Effector memory CD8-positive, alpha-beta T cell (primary cell): ENCODE measurements around the gene TRAPPC3.
A peak's percentile ranks its signal among the peaks of the same experiment; 100 is the strongest.
"Not testable (repeated sequence)": the region's sequence is repeated elsewhere in the genome, so short reads cannot be mapped to it uniquely, and the experiment has no call there.

ENCODE experiments used
- ATAC-seq: fragments of 150-1000 bp; cut with Tn5 transposase; replicated peaks from 2 replicates; pipeline ENCODE4 v1.10.0; 2021; ENCODE audit warnings: mild to moderate bottlenecking, moderate library complexity
- DNase-seq, 3 experiments: peaks; one replicate each; pipeline ENCODE4 v3.0.0; 2021
- H3K27ac Mint-ChIP-seq, 2 donors: one replicate each; pipeline ENCODE4 v1.8.0; 2022; ENCODE audit warnings: mild to moderate bottlenecking in 2 of 2, mixed read lengths in 2 of 2, moderate library complexity in 2 of 2
- H3K27me3 Mint-ChIP-seq, 2 donors: one replicate each; pipeline ENCODE4 v1.8.0; 2022; ENCODE audit warnings: mixed read lengths in 2 of 2
- H3K36me3 Mint-ChIP-seq: one replicate; pipeline ENCODE4 v1.8.0; 2022; ENCODE audit warnings: mild to moderate bottlenecking, moderate library complexity, mixed read lengths; ENCODE audit not compliant: insufficient read depth
- H3K4me1 Mint-ChIP-seq, 2 donors: one replicate each; pipeline ENCODE4 v1.8.0; 2022; ENCODE audit warnings: low read depth in 2 of 2, mixed read lengths in 2 of 2
- H3K4me3 Mint-ChIP-seq, 2 donors: one replicate each; pipeline ENCODE4 v1.8.0; 2022; ENCODE audit warnings: mild to moderate bottlenecking in 2 of 2, mixed read lengths in 2 of 2, moderate library complexity in 2 of 2
- H3K9me3 Mint-ChIP-seq, 2 donors: one replicate each; pipeline ENCODE4 v1.8.0; 2022; ENCODE audit warnings: mixed read lengths in 2 of 2
- total RNA-seq, 9 experiments: gene quantifications; one replicate each; lab custom pipeline; 2026; lab: John Stamatoyannopoulos, UW

The TRAPPC3 gene
- total RNA-seq: 20.8 to 63.9 (median 52.3) reads per million in 9 experiments

DNA sequence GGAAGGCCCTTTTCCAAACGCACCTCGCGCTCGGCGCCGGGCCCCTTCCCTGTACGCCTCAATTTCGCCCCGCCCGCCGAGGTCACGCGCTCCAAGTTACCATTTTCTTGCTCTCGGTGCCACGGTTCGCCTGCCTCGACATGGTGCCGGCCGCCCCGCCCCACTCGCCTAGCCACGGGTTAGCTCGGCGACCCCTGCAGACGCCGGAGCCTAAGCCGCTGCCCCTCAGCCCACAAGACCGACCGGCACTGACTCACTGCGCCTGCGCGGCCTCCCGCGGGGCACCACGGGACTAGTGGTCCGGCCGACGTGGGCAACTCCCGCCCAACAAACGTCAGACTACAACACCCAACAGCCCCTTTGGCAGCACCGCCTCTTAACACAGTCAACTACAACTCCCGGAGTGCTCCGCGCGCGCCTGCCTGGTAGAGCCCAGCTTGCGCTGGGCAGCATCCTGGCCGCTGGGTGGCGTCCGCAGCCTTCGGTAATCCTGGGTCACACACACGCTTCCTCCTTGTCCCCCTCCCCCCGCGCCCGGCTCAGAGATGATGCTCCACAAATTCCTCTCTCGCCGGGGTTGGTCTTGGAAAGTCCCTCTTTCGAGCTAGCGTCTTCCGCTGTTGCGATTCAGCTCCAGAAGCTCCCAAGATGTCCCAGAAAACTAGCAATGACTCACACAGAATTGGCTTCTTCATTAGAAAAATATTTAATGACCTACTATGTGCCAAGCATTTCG lies at the start of gene TRAPPC3:
TSS of gene TRAPPC3 (minus strand) at position 250 of the 736 bp plus-strand sequence. CDS start at position 142, 108 bp downstream.
- Mint-ChIP-seq H3K4me1 (peaks cover 38 to 45% of the 10 kb centered on the region in 2 donors), H3K27ac (peak within 1 kb of the TSS; percentile 97 to 98), H3K27me3 (no peaks in the 10 kb centered on the region), H3K36me3 (peaks cover 14% of the 10 kb centered on the region), H3K9me3 (no peaks in the 10 kb centered on the region), H3K4me3 (peak within 1 kb of the TSS; percentile 96 to 98)
- peak; percentile 98 to 99 (median 98) for DNase-seq
- peak; percentile 88 for ATAC-seq

- ATAC-seq: no peak
- H3K36me3 Mint-ChIP-seq: no peaks in the 10 kb centered on the region
- H3K4me1 Mint-ChIP-seq: no peaks in the 10 kb centered on the region
- no peak overlapping the region for H3K4me3 Mint-ChIP-seq
- peaks cover 9 to 13% of the 10 kb centered on the region in 2 donors for H3K27me3 Mint-ChIP-seq
- no peak overlapping the region for H3K27ac Mint-ChIP-seq
- DNase-seq: no peak
- no peaks in the 10 kb centered on the region for H3K9me3 Mint-ChIP-seq
Measured at GRCh38 chr1:36198641-36199040, 49.4 kb upstream of the TRAPPC3 start.

GRCh38 chr1:36196805-36197204 lies 47.5 kb upstream of the TRAPPC3 start:
- not testable (repeated sequence) for H3K27ac Mint-ChIP-seq

DNA sequence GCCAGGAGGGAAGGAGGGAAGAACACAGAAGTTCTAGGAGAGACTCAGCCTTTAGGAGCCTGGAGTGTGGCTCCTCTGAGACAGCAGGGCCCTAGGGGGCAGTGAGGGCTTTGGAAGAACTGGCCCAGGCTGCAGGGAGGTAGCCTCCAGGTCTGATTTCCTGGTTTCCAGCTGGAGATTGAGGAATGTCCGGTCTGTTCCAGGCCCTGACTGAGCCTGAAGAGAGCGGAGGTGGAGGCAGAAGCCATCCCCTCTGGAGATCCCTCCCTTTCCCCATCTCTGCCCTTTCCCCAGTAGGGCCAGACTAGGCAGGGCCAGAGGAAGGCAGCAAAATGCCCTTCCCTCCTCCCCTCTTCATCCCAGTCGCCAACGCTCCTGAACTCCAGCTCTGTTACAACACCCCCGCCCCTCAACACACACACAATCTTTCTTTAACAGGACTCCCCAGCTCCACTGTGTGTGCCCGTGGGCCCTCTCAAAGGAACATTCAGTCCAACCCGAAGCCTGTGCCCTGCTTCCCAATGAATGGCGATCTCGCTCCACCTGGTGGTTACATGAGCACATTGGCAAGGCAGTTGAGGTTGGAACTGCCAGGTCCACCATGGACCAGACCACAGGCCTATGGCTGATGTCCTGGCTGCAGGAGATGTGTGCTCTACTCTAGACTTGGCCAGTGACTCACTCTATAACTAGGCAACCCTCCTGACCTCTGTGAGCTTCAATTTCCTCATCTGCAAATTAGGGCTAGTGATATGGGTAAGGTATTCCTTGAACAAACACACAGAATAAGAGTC lies 38.7 kb upstream of the TRAPPC3 start:
- Mint-ChIP-seq H3K9me3 (no peaks in the 10 kb centered on the region), H3K4me3 (no peak overlapping the region), H3K27ac (peak overlapping the region; percentile 61 to 71), H3K27me3 (no peaks in the 10 kb centered on the region), H3K36me3 (peaks cover 7% of the 10 kb centered on the region), H3K4me1 (peaks cover 5 to 16% of the 10 kb centered on the region in 2 donors)
- DNase-seq: peak; percentile 77 to 81 (median 80)
- ATAC-seq: peak; percentile 99

More at GRCh38 chr1:36196805-36197204, 47.5 kb upstream of the TRAPPC3 start:
- H3K9me3 Mint-ChIP-seq, H3K36me3 Mint-ChIP-seq, ATAC-seq, DNase-seq, H3K4me1 Mint-ChIP-seq, H3K4me3 Mint-ChIP-seq: not testable (repeated sequence)
- peaks cover 9 to 13% of the 10 kb centered on the region in 2 donors for H3K27me3 Mint-ChIP-seq

DNA sequence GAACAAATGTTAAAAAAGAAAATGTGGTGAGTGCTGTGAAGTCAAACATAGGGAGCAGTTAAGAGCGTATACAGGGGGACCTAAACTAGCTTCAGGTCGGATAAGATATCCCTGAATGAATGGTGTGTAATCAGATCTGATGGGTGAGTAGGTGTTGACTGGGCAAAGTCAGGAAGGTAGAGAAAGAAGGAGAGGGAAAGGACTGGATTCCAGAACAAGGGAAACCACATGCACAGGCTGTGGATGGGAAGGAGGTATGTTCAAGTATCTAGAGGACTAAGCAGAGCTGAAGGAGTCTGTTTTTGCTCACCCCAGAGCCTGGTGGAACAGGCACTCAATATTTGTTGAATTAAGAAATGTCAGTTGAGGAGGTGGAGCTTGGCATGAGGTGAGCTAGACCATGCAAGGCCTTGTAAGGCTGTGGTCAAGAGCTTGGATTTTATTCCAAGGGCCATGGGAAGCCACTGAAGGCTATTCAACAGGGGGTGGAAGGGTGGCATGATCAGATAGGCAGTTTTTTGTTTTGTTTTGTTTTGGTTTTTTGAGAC lies 34.1 kb upstream of the TRAPPC3 start:
- peaks cover 45% of the 10 kb centered on the region for H3K36me3 Mint-ChIP-seq
- H3K4me3 Mint-ChIP-seq: no peak overlapping the region
- peaks cover 7 to 20% of the 10 kb centered on the region in 2 donors for H3K4me1 Mint-ChIP-seq
- ATAC-seq (no peak), DNase-seq (no peak)
- no peaks in the 10 kb centered on the region for H3K9me3 Mint-ChIP-seq
- H3K27ac Mint-ChIP-seq: peak overlapping the region in 1 of 2 donors; percentile 22
- H3K27me3 Mint-ChIP-seq: no peaks in the 10 kb centered on the region

GRCh38 chr1:36182734-36183133 lies 33.4 kb upstream of the TRAPPC3 start:
- DNase-seq (no peak), ATAC-seq (peak; percentile 24)
- Mint-ChIP-seq H3K36me3 (peaks cover 48% of the 10 kb centered on the region), H3K27ac (peak overlapping the region in 1 of 2 donors; percentile 22), H3K27me3 (no peaks in the 10 kb centered on the region), H3K4me3 (no peak overlapping the region), H3K9me3 (no peaks in the 10 kb centered on the region), H3K4me1 (peaks cover 2 to 16% of the 10 kb centered on the region in 2 donors)

- H3K4me1 Mint-ChIP-seq: peaks cover 6 to 12% of the 10 kb centered on the region in 2 donors
- peaks cover 65% of the 10 kb centered on the region for H3K36me3 Mint-ChIP-seq
- no peak for DNase-seq
- H3K4me3 Mint-ChIP-seq: no peak overlapping the region
- ATAC-seq: no peak
- no peaks in the 10 kb centered on the region for H3K9me3 Mint-ChIP-seq
- peak overlapping the region in 1 of 2 donors; percentile 78 for H3K27ac Mint-ChIP-seq
- no peaks in the 10 kb centered on the region for H3K27me3 Mint-ChIP-seq
Measured at GRCh38 chr1:36179220-36179600, 29.9 kb upstream of the TRAPPC3 start.

DNA sequence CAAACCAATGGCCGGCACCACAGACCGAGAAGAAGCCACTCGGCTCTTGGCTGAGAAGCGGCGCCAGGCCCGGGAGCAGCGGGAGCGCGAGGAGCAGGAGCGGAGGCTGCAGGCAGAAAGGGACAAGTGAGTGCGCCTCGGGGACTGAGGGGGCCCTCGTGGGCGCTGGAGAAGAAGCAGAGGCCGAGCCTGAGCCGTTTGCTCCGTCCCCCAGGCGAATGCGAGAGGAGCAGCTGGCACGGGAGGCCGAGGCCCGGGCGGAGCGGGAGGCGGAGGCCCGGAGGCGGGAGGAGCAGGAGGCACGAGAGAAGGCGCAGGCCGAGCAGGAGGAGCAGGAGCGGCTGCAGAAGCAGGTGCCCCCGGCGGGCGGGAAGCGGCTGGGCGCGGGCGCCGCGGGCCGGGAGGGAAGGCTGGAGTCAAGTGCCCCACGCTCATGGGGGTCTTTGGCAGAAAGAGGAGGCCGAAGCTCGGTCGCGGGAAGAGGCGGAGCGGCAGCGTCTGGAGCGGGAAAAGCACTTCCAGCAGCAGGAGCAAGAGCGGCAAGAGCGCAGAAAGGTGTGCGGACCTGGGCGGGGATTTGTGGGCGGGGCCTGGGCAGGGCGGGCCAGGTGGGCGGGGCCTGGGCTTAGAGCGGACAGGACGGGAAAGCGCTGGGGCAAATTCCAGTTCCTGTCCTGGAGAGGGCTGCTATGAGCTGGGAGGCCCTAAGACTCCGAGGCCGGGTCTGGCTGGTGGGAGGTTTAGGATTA lies 29.4 kb upstream of the TRAPPC3 start:
- H3K9me3 Mint-ChIP-seq: no peaks in the 10 kb centered on the region
- peaks cover 68% of the 10 kb centered on the region for H3K36me3 Mint-ChIP-seq
- peak overlapping the region in 1 of 2 donors; percentile 78 for H3K27ac Mint-ChIP-seq

DNA sequence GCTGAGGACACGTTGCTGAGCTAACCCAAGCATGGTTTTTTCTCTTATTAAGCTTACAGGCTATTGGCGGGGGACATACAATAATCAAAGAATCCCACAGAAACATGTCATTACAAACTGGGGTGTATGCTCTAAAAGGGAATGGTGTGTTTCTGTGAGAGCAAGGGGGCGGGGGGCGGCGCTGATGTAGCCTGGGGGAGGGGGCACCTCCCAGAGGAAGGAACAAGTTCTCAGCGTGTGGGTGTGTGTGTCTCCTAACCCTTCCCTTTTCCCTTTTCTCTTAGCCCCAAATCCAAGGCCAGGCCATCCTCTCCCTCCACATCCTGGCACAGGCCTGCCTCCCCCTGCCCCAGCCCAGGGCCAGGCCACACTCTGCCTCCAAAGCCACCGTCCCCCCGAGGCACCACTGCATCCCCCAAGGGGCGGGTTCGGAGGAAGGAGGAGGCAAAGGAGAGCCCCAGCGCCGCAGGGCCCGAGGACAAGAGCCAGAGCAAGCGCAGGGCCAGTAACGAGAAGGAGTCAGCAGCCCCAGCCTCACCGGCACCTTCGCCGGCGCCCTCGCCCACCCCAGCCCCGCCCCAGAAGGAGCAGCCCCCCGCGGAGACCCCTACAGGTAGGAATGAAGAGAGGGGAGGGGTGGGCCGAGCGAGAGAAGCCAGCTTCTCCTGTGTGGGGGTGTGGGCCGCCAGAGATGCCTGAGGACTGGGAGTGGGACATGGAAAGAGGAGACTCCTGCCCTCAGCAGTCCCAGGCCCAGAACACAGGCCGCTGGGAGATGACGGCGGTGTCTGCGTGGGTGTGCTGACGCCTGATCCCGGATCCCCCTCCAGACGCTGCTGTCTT lies 28.5 kb upstream of the TRAPPC3 start:
- no peak overlapping the region for H3K27ac Mint-ChIP-seq
- DNase-seq (no peak), ATAC-seq (no peak)
- peaks cover 7 to 12% of the 10 kb centered on the region in 2 donors for H3K4me1 Mint-ChIP-seq
- peaks cover 76% of the 10 kb centered on the region for H3K36me3 Mint-ChIP-seq
- no peaks in the 10 kb centered on the region for H3K27me3 Mint-ChIP-seq
- H3K4me3 Mint-ChIP-seq: no peak overlapping the region
- H3K9me3 Mint-ChIP-seq: no peaks in the 10 kb centered on the region

More for the DNA sequence above, 29.4 kb upstream of the TRAPPC3 start:
- DNase-seq (no peak), ATAC-seq (no peak)
- Mint-ChIP-seq H3K4me3 (no peak overlapping the region), H3K4me1 (peaks cover 7 to 18% of the 10 kb centered on the region in 2 donors), H3K27me3 (no peaks in the 10 kb centered on the region)

DNA sequence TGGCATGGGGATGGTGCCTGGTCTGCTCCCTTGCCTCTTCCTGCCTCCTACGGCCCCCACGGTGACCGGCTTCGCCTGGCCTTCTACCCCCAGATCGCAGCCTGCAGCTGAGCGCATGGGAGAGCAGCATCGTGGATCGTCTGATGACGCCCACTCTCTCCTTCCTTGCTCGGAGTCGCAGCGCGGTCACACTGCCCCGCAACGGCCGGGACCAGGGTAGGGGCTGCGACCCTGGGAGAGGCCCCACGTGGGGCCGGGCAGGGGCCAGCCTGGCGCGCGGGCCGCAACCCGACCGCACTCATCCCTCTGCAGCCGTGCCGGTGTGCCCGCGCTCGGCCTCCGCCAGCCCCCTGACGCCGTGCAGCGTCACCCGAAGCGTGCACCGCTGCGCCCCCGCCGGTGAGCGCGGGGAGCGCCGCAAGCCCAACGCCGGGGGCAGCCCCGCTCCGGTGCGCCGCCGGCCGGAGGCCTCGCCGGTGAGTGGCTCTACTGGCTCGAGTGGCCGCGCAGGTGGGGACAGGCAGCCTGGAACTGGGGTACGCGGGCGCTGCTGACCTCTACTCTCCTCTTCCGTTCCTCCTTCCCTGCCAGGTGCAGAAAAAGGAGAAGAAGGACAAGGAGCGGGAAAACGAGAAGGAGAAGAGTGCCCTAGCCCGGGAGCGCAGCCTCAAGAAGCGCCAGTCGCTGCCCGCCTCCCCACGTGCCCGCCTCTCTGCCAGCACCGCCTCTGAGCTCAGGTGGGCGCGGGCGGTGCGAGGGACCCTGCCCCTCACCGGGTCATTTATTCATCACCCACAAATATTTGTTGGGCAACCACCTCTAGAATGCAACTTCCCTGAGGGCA lies 27.0 kb upstream of the TRAPPC3 start:
- no peak for ATAC-seq
- Mint-ChIP-seq H3K36me3 (peaks cover 77% of the 10 kb centered on the region), H3K27ac (no peak overlapping the region), H3K4me3 (no peak overlapping the region), H3K4me1 (peaks cover 7 to 9% of the 10 kb centered on the region in 2 donors), H3K27me3 (no peaks in the 10 kb centered on the region), H3K9me3 (no peaks in the 10 kb centered on the region)
- DNase-seq: no peak

GRCh38 chr1:36175137-36176095 lies 26.1 kb upstream of the TRAPPC3 start:
- Mint-ChIP-seq H3K4me1 (peaks cover 10 to 12% of the 10 kb centered on the region in 2 donors), H3K27ac (peak overlapping the region; percentile 19 to 83), H3K36me3 (peaks cover 76% of the 10 kb centered on the region), H3K27me3 (no peaks in the 10 kb centered on the region), H3K9me3 (no peaks in the 10 kb centered on the region), H3K4me3 (no peak overlapping the region)
- DNase-seq (no peak), ATAC-seq (no peak)
